Measurements from ENCODE around the gene OR2T2. TPM values are rescaled to one million over a fixed set of nuclear protein-coding genes. Genes with fewer than 3 reads are reported as not detected.
"Not testable (repeated sequence)": the region's sequence is repeated elsewhere in the genome, so short reads cannot be mapped to it uniquely, and the experiment has no call there.

Gene OR2T2
- total RNA-seq, 2 donors from 2014 or later: not detected

DNA sequence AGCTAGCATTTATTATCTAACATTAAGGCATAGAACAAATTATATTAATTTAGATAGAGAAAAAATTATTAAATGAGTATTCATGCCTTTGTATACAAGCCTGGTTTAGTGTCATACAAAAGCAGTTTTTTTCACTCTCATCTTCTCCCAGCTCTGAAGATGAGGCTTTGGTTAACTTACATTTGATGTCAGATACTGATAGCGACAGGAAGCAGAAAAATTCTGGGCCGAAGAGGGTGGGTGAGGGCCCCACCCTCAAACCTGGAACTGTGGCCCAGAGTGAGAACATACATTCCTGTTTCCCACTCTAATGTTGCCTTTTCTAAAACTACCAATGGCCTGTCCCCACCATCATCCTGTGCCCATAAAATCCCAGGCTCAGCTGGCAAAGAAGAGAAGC is 27.6 kb upstream of the OR2T2 start:
- Histone ChIP-seq H3K4me1 (no peaks in the 10 kb centered on the region), H3K9me3 (no peaks in the 10 kb centered on the region), H3K27me3 (no peaks in the 10 kb centered on the region), H3K9ac (ENCODE audit: low read depth in 2 of 2, low read length in 2 of 2) (no peak overlapping the region), H3K4me3 (no peak overlapping the region), H3K27ac (no peak overlapping the region), H3K36me3 (no peaks in the 10 kb centered on the region)
- intact Hi-C loops (cut with DNase I): no loop called here
- DNase-seq: no peak
- TF ChIP-seq, protein P1, sequence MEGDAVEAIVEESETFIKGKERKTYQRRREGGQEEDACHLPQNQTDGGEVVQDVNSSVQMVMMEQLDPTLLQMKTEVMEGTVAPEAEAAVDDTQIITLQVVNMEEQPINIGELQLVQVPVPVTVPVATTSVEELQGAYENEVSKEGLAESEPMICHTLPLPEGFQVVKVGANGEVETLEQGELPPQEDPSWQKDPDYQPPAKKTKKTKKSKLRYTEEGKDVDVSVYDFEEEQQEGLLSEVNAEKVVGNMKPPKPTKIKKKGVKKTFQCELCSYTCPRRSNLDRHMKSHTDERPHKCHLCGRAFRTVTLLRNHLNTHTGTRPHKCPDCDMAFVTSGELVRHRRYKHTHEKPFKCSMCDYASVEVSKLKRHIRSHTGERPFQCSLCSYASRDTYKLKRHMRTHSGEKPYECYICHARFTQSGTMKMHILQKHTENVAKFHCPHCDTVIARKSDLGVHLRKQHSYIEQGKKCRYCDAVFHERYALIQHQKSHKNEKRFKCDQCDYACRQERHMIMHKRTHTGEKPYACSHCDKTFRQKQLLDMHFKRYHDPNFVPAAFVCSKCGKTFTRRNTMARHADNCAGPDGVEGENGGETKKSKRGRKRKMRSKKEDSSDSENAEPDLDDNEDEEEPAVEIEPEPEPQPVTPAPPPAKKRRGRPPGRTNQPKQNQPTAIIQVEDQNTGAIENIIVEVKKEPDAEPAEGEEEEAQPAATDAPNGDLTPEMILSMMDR (IDR thresholded peaks at IDR 0.05): no peak

DNA sequence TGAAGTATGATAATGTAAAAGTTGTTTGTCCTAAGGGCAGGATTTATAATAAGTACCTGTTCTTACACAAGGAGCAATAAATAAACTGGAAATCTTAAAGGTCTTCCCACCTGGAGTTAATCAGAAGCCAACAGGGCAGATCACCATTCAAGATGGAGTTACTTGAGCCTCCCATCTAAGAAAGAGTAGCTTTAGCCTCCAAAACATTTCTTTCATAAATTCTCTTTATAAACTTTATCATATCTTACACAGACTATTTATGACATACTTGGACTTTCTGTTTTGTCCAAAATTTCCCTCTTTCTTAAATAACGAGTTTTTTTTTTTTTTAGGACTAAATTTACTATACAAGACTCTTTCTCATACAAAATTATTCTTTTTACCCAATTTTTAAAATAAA is 24.1 kb upstream of the OR2T2 start:
- no peak overlapping the region for H3K9ac ChIP-seq (ENCODE audit: low read depth in 2 of 2, low read length in 2 of 2)
- H3K36me3 ChIP-seq: no peaks in the 10 kb centered on the region
- TF ChIP-seq, protein P1 (IDR thresholded peaks at IDR 0.05): no peak
- H3K4me3 ChIP-seq: no peak overlapping the region
- DNase-seq: no peak
- H3K27ac ChIP-seq: no peak overlapping the region
- H3K27me3 ChIP-seq: no peaks in the 10 kb centered on the region
- no peaks in the 10 kb centered on the region for H3K4me1 ChIP-seq
- no peaks in the 10 kb centered on the region for H3K9me3 ChIP-seq
- intact Hi-C loops (cut with DNase I): no loop called here

DNA sequence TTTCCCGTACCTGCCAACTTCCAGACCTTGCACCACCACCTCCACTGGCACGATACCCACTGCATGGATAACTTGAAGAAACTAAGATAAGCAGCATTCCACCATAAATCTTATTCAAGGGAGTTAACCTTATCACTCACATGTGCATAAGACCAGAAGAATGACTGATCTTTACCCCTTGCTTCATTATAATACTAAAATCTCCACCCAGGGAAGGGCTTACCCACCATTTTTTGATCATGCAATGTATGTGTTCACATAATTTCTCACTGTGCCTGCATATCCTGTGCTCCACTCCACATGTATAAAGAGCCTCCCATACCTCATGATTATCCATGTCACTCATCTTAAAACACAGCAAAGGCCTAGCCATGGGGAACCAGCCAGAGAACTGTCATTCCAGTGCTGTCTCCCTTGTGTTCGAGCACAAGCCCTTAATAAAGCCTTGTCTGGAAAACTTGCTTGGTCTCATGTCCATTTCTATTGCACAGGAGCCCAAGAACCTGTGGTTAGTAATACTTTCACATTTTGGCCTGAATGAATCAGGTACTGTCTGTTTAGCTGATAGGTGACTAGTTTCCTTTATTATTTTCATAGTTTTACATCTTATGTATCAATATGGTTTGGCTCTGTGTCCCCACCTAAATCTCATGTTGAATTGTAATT is 17.8 kb upstream of the OR2T2 start:
- H3K27ac ChIP-seq; H3K27me3 ChIP-seq; H3K9me3 ChIP-seq; DNase-seq; H3K36me3 ChIP-seq; intact Hi-C loops (cut with DNase I); H3K9ac ChIP-seq (ENCODE audit: low read depth in 2 of 2, low read length in 2 of 2); H3K4me1 ChIP-seq; H3K4me3 ChIP-seq: not testable (repeated sequence)

DNA sequence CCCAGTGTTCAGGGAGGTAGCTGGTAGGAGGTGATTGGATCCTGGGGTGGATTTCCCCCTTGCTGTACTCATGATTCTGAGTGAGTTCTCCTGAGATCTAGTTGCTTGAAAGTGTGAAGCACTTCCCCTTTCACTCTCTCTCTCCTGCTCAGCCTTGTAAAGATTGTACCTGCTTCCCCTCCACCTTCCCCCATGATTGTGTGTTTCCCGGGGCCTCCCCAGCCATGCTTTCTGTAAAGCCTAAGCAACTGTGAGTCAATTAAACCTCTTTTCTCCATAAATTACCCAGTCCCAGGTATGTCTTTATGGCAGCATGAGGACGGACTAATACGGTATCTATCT is 17.3 kb upstream of the OR2T2 start:
- H3K4me3 ChIP-seq; H3K27ac ChIP-seq; DNase-seq; intact Hi-C loops (cut with DNase I); H3K9me3 ChIP-seq; H3K9ac ChIP-seq (ENCODE audit: low read depth in 2 of 2, low read length in 2 of 2); H3K4me1 ChIP-seq; H3K36me3 ChIP-seq; H3K27me3 ChIP-seq: not testable (repeated sequence)

DNA sequence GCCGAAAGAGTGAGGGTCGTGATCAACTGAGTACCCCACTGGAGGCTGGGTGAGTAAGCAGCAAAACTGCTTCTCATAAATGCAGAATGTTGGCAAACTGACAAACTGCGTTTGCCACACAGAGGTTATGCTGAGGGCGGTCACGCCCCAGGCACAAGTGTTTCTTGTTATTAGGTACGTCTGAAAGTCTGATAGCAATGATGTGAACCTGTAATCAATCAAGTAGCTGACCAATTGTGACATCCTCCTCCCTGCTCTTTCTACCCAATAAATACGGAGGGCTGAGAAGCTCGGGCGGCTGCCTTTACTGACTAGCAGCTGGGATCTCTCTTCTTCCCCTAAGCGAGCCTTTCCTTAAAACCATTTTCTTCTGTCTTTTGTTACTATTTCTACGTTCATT is 13.8 kb upstream of the OR2T2 start:
- H3K9ac ChIP-seq (ENCODE audit: low read depth in 2 of 2, low read length in 2 of 2); H3K27ac ChIP-seq; H3K4me1 ChIP-seq; intact Hi-C loops (cut with DNase I); H3K36me3 ChIP-seq; DNase-seq; H3K4me3 ChIP-seq; H3K9me3 ChIP-seq; H3K27me3 ChIP-seq: not testable (repeated sequence)

DNA sequence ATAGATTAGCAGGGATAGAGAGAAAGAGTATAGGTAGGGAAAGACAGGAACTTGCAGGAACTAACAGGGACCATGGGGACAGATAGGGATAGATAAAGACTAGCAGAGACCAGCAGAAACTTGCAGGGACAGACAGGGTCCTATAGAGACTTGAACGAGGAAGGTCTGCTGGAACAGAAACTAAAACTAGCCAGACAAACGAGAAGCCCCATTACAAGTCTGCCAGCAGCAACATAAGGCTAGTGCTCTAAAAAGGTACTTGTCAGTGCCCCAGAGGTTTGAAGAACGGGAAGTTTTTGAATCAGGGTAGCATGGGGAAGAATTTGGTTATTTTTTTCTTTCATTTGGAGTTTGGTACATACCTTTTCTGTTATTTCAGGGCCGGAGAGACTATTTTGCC is 13.2 kb upstream of the OR2T2 start:
- H3K4me1 ChIP-seq; H3K9ac ChIP-seq (ENCODE audit: low read depth in 2 of 2, low read length in 2 of 2); intact Hi-C loops (cut with DNase I); H3K36me3 ChIP-seq; H3K27me3 ChIP-seq; H3K9me3 ChIP-seq; H3K27ac ChIP-seq; H3K4me3 ChIP-seq; DNase-seq: not testable (repeated sequence)

DNA sequence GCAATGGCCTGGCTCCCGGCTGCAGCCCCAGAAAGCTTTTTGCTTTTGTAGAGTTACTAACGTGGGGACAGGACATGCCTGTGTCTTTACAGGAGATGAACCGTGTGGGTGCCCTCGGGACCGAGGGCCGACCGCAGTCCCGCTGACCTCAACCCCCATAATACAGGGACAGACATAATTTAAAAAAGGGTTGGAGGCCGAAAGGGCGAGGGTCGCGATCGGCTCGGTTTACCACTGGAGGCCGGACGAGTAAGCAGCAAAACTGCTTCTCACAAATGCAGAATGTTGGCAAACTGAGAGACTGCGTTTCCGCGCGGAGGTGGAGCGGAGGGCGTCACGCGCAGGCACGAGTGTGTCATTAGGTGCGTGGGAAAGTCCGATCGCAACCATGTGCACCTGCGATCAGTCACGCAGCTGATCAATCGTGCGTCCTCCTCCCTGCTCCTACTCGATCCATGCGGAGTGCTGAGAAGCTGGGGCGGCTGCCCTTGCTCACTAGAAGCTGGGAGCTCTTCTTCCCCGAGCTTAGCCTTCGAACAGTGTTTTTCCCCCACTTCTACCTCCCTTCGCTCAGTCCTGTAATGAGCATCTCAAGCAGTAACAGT is 11.5 kb upstream of the OR2T2 start:
- DNase-seq; H3K9ac ChIP-seq (ENCODE audit: low read depth in 2 of 2, low read length in 2 of 2); intact Hi-C loops (cut with DNase I); H3K9me3 ChIP-seq; H3K4me1 ChIP-seq; H3K4me3 ChIP-seq; H3K36me3 ChIP-seq; H3K27me3 ChIP-seq; H3K27ac ChIP-seq: not testable (repeated sequence)

DNA sequence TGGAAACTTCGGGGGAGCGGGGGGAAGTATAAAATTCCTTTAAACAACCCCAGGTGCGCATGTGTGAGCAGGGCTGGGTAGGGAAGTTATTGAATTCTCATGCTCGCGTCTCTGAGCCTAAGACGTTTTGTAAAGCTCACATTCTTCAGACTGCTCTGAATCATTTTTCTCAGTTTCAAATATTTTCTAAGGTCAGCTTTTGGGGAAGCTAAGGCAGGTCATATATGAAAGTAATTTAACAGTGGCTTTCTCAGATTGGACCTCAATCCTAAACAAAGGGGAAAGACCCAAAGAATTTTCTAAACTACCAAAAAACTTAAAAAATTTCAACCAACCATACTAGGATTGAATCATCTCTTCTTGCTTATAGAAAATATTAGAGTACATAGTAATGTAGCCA is 10.5 kb upstream of the OR2T2 start:
- H3K27ac ChIP-seq; intact Hi-C loops (cut with DNase I); H3K4me1 ChIP-seq; H3K9ac ChIP-seq (ENCODE audit: low read depth in 2 of 2, low read length in 2 of 2); H3K9me3 ChIP-seq; DNase-seq; H3K27me3 ChIP-seq; H3K4me3 ChIP-seq; H3K36me3 ChIP-seq: not testable (repeated sequence)

DNA sequence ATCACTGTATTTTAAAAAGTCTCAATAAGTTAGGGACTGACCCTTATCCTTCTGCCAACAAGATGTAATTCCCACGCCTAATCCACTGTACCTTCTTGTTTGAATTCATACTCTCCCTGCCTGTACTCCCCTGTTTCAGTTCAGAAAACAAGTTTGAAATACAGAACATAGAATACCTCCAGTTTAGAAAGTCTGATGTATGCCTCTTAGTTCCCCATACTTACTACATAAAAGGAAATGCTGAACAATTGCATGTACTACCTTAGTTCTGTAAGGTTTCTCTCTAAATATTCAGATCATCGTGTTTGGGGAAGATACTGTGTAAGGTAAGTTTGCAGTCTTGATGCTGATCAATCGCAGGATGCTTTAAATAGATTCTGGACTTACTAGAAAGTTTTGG is 9.1 kb upstream of the OR2T2 start:
- H3K4me3 ChIP-seq; H3K27ac ChIP-seq; DNase-seq; intact Hi-C loops (cut with DNase I); H3K9ac ChIP-seq (ENCODE audit: low read depth in 2 of 2, low read length in 2 of 2); H3K4me1 ChIP-seq; H3K27me3 ChIP-seq; H3K36me3 ChIP-seq; H3K9me3 ChIP-seq: not testable (repeated sequence)

DNA sequence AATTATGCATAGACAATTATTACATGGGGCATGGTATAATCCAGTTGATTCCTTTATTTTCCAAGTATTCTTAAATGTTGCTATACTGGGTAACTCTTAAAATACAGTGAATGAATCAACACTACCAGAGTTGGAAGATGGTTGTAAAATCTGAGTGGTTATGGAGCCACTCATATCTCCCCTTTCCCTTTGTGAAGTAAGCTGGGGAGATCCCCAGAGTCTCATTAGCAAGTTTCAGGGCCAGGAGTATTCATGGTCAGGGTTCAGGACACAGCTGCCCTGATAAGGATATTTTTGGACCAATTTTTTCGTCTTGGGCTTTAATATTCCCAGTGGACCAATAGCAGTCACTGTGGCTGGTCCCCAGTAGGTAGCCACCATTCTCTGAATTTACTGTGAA is 6.8 kb upstream of the OR2T2 start:
- DNase-seq; H3K9ac ChIP-seq (ENCODE audit: low read depth in 2 of 2, low read length in 2 of 2); H3K27ac ChIP-seq; intact Hi-C loops (cut with DNase I); H3K27me3 ChIP-seq; H3K36me3 ChIP-seq; H3K9me3 ChIP-seq; H3K4me1 ChIP-seq; H3K4me3 ChIP-seq: not testable (repeated sequence)

DNA sequence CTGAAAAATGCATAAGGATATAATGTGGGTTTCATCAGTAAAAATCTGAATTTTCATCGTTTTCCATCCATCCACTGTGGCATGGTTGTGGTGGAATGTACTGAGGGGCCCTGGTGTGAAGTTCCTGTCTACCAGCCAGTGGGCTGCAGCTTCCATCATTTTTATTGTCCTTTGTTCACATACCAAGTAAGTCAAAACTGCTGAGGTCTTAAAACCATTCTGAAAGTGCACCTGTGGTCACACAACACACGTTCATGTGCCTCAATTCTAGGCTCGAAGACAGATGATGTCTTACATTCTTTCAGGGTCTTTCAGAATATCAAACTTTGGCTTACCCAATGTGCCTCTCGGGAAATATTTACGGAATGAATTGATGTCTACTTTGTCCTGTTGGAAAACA is 6.2 kb upstream of the OR2T2 start:
- H3K36me3 ChIP-seq; DNase-seq; H3K4me1 ChIP-seq; H3K9ac ChIP-seq (ENCODE audit: low read depth in 2 of 2, low read length in 2 of 2); H3K4me3 ChIP-seq; H3K27ac ChIP-seq; H3K27me3 ChIP-seq; H3K9me3 ChIP-seq; intact Hi-C loops (cut with DNase I): not testable (repeated sequence)
